HG03354 (cell line): ENCODE results near the gene NUP210.

Experiments used
- ATAC-seq: cut with Tn5 transposase; IDR thresholded peaks from one replicate; pipeline ENCODE4 v1.9.1; 2021; ENCODE audit warnings: mild to moderate bottlenecking; ENCODE audit not compliant: unreplicated experiment, poor library complexity, severe bottlenecking

The NUP210 gene

DNA sequence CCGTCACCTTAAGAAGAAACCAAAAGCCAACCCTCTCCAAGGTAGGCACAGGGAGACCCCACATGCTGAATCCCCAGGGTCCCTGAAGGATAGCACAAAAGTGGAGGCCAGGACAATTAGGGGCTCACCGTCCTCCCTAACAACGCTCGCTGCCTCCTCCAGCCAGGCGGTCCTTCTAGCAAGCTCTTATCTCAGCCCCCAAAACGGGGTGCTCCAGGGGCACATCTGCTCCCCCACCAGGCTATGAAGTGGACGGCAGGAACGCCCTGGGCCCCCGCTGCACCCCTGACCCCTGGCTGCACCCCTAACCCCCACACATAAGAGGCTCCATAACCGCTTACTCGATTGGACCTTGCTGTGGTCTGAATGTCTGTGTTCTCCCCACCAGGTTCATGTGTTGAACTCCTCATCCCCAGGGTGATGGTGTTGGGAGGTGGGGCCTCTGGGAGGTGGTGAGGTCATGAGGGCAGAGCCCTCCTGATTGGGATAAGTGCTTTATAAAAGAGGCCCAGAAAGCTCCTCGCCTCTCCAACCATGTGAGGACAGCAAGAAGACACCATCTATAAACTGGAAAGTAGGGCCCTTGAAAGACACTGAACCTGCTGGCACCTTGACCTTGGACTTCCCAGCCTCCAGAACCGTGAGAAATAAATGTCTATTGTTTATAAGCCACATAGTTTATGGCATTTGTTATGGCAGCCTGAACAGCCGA is 153.3 kb downstream of the NUP210 start:
- ATAC-seq, result no peak
